Kidney glomerular epithelial cell (primary cell): ENCODE measurements around the gene SOCS3.

Source experiments
- DNase-seq: peaks from one replicate; lab custom pipeline; 2025; lab: John Stamatoyannopoulos, UW

SOCS3 gene

GRCh38 chr17:78367193-78367592 lies 7.3 kb upstream of the SOCS3 start:
- DNase-seq: no peak

DNA sequence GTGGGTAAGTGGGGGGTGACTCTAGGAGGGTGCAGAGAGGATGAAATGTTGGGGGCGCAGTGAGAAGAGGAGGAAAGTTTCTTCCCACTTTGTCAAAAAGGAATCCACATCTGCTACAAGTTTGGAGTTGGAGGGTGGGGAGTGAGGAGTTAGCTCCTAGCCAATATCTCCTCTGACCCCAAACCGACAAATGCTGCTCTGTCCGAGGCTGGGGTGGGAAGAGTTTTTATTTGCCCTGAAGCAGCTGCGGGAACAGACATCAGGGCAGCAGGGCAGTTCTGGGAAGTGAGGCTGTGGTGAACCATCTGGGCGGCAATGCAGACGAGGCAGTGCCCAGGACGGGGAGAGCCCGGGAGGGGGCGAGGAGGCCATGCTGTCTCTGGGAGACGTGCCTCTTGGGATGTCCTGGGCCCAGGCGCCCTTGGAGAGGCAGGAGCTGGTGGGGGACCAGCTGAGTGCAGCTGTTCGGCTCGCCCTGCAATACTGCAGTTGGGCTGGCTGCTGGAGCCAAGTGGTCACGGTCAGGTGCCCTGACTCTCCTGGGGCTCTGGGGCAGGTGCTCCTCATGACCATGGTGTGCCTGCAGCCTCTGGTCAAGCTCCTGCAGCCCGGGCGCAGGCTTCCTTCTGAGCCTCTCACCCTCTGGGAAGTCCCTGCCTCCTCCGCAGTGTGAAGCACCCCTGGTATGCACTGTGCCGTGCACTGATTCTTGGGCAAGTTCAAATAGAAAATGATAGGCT lies 6.4 kb upstream of the SOCS3 start:
- DNase-seq: no peak

GRCh38 chr17:78365561-78366108 lies 5.8 kb upstream of the SOCS3 start:
- DNase-seq: peak; percentile 70

- no peak for DNase-seq
Measured at GRCh38 chr17:78364436-78365281, 4.8 kb upstream of the SOCS3 start.

DNA sequence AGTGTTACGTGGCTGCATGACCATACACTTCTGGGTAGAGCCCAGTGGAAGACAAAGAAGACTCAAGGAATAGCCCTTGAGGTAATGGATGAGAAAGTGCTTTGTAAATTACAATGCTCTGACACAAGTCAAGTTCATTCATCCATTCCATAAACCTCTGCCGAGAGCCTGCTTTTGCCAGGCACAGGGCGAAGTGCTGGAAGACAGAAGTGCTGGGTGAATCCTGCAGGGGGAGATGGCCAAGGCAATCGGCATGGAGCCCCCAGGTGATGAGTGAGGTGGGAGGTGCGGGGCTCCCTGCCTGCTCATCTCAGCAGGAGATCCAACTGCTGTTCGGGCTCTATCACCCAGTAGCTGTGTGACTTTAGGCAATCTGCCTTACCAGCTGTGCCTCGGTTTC lies 2.8 kb upstream of the SOCS3 start:
- DNase-seq: peak; percentile 65

DNA sequence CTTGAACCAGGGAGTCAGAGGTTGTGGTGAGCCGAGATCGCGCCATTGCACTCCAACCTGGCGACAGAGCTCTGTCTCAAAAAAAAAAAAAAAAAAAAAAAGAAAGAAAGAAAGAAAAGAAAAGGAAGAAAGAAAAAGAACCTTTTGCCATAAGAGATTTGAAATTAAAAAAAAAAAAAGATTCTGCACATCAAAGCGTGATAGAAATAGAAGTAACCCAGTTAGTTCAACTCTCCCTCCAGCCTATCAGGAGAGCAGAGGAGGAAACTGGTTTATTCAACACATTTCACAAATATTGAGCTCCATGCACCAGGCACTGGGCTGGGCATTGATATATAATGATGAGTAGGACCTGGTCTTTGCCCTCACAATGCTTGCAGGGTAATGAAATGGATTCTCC lies 2.4 kb upstream of the SOCS3 start:
- DNase-seq: no peak

- no peak for DNase-seq
Measured at GRCh38 chr17:78361225-78361701, 1.4 kb upstream of the SOCS3 start.

- peak; percentile 80 for DNase-seq
Measured at GRCh38 chr17:78360371-78361224, 721 bp upstream of the SOCS3 start.

DNA sequence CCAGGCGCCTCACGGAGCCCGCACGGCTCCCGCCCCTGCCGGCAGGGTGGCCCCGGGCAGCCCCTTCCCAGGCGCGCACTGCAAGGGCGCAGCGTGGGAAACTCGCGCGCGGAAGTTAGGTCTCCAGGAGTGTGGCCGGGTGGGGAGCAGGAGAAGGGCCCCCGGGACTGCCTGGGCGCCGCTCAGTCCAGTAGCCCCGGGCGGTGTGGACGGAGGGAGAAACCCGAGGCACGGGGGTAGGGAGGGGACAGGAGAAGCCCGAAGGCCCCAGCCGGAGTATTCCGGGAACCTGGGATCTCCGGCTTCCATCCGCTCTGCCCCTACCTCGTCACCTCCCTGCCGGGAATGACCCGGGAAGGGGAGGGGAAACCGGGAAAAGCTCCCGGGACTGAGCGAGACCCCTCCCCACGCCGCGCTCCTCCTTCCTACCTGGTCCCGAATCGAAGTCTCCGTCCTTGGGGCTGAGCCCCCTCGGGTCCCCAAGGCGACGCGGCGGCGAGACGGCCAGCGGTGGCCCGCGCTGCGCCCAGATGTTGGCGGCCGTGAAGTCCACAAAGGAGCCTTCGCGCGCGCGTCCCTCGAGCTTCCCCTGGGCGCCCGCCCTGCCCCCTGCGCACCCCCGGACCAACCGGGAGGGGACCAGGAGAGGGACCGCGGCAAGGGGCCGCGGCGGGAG lies 418 bp downstream of the SOCS3 start:
- DNase-seq: no peak

DNA sequence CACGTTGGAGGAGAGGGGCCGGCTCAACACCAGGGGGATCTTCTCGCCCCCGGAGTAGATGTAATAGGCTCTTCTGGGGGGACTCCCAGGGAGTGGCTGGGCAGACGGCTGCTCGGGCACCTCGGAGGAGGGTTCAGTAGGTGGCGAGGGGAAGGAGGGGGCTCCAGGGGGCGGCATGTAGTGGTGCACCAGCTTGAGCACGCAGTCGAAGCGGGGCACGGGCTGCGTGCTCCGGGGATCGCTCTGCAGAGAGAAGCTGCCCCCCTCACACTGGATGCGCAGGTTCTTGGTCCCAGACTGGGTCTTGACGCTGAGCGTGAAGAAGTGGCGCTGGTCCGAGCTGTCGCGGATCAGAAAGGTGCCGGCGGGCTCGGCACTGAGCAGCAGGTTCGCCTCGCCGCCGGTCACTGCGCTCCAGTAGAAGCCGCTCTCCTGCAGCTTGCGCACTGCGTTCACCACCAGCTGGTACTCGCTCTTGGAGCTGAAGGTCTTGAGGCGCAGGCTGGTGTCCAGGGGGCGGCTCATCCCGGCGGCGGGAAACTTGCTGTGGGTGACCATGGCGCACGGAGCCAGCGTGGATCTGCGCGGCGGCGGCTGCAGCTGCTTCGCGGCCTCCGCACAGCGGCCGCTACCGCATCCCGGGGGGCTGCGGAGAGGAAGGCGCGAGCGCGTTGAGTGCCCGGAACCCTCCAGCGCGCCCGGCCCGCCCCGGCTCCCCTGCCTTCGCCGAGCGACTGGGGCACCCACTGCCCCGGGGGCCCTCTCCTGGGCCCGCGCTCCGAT lies 1.1 kb downstream of the SOCS3 start:
- DNase-seq: no peak

- no peak for DNase-seq
Measured at GRCh38 chr17:78357672-78358537, 2.0 kb downstream of the SOCS3 start.

DNA sequence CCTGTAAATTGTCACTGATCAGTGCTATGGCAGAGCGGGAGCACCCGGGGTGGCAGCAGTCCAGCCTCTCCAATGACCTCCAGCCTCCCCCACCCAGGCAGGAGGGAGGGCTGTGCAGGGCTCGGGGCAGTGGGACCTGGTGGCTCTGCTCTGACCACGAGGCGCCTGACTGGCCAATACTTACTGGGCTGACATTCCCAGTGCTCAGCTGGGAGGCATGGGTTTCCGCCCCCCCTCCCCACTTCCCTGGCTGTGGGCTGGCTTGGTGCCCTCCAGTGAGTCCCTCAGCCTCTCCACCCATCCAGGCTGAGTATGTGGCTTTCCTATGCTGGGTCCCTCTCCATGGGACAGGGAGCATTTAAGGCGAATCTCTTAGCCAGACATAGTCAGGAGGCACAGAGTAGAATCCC lies 2.7 kb downstream of the SOCS3 start:
- DNase-seq: no peak

DNA sequence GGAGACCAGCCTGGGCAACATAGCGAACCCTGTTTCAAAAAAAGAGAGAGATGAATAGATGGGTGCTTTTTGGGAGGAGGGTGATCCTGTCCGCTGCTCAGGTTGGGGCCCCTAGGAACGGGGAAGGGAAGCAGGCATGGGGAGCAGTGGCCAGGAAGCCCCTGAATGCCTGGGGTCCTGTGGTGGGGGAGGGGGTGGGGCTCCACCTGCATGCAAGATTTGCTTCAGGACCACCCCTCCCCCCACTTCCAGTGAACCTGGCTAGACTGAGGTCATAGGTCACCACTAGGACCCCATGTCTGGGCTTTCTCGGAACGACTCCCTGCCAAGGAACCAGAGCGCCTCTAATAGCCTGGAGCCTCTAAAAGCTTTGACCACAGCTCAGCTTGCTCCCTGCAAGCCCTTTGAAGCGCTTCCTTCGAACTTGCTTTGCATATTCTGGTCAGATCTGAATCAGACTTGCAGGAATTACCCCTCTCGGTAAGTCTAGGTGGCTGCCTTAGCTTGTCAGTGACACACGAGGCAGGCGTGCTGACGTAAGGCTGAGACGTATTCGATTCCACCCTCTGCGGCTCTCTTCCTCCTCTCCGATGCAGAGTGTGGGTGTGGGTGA lies 3.7 kb downstream of the SOCS3 start:
- DNase-seq: peak; percentile 74

DNA sequence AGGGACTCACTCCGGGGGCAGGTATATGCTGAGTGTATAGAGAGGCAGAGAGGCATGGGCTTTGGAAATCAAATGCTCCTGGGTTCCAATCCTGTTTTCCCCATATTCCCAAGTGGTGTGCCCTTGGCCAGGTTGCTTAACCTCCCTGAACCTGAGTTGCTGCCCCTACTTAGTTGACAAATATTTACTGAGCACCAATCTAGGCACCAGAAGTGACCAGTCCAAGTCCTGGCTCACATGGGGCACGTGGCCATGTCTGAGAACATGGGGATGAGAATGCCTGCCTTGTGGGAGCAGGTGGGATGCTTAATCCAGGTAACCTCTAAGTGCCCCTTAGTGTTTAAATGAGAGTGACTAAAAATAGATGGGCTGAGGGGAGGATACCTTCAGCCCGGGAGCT lies 4.2 kb downstream of the SOCS3 start:
- no peak for DNase-seq

GRCh38 chr17:78355045-78355641 lies 4.7 kb downstream of the SOCS3 start:
- DNase-seq: no peak

- DNase-seq: no peak
Measured at GRCh38 chr17:78353834-78354233, 6.0 kb downstream of the SOCS3 start.

- DNase-seq: no peak
Measured at GRCh38 chr17:78351449-78352006, 8.3 kb downstream of the SOCS3 start.

DNA sequence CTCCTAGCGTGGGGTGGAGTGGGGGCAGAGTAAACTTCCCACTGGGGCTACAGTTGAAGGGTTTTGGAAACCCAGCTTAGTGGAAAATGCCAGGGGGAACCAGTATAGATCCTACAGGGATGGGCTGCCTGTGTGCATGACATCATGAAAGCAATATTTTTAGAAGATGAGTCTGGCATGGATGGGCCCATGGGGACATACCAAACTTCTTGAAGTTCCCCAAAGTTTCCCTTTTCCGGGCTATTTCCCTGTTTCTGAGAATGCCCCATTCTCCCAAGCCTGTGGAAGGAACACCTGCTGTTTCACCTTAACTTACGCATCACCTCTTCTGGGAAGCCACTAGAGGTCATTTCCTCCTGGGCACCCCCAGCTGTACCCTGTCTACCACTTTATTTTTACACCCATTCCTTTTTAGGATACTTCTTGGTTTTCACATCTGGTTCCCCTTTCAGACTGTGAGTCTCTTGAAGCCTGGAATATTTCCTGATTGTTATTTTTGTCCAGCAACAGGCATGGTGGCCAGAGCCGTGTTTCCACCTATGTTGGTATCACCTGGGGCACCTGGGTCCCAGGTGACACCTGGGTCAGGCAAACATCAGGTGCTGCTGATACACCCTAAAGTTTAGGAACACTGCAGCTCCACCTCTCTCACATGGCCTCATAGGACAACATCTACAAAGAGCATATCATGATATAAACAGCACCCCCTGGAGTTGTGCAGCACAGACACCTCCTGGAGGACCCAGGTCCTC lies 9.8 kb downstream of the SOCS3 start:
- no peak for DNase-seq
